ENCODE measurements around the gene EXOSC7. TPM values are rescaled to one million over a fixed set of nuclear protein-coding genes. Genes with fewer than 3 reads are reported as not detected.

EXOSC7 gene
- total and polyA plus RNA-seq, 10 of the 15 experiments (the other 5 are each of a cell fraction or from before 2014, with no cell fraction given) = 58.0 to 193 (median 82.9) TPM

DNA sequence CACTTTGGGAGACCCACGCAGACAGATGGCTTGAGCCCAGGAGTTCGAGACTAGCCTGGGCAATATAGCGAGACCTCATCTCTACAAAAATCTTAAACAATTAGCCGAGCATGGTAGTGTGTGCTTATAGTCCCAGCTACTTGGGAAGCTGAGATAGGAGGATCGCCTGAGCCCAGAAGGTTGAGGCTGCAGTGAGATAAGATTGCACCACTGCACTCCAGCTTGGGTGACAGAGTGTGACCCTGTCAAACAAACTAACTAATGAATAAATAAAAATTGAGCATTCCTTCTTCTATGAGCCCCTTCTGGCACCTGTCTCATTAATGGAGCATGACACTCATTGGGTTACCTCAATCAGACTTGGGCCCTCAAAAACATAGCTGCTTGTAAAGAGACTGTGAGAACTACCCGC lies 7.6 kb upstream of the EXOSC7 start:
- in situ Hi-C loops (cut with MboI) = no loop called here
- Histone ChIP-seq H3K36me3 (ENCODE audit: control insufficient read depth in 2 of 2, insufficient read depth in 2 of 2, low read length in 1 of 2) (no peaks in the 10 kb centered on the region), H3K4me3 (no peak overlapping the region), H2AFZ (ENCODE audit: control insufficient read depth, low read depth, low read length) (no peak overlapping the region), H3K9ac (ENCODE audit: control insufficient read depth, insufficient read depth, low read length) (no peak overlapping the region), H3K27me3 (replicated peaks in 1 of 2; ENCODE audit: control insufficient read depth in 2 of 2, insufficient read depth in 2 of 2, low read length in 1 of 2) (no peaks in the 10 kb centered on the region), H3K9me3 (replicated peaks; ENCODE audit: control insufficient read depth, insufficient read depth, low read length) (no peaks in the 10 kb centered on the region), H4K20me1 (ENCODE audit: control insufficient read depth, insufficient read depth) (no peaks in the 10 kb centered on the region), H3K27ac (ENCODE audit: control insufficient read depth, insufficient read depth) (no peak overlapping the region), H3K4me2 (ENCODE audit: control insufficient read depth, insufficient read depth) (no peak overlapping the region), H3K4me1 (ENCODE audit: control insufficient read depth, insufficient read depth, low read length) (peaks cover 16% of the 10 kb centered on the region), H3K79me2 (ENCODE audit: control insufficient read depth, insufficient read depth, low read length) (peaks cover 8% of the 10 kb centered on the region)
- DNase-seq (ENCODE audit: low read depth, low spot score) (no peak), FAIRE-seq (no peak), ATAC-seq (no peak)
- ChIA-PET SMC1A (ENCODE audit: uncharacterized antibody, unreplicated experiment) (interaction anchor here (1.1 to 2.6 kb wide), 2 partner anchors 7 to 14 kb away, joined by 4 to 13 read pairs; partner anchors contain the start of genes EXOSC7 and ZDHHC3), CTCF (no interaction called here), RAD21 (ENCODE audit: unreplicated experiment) (interaction anchor here (1.4 kb wide), 1 partner anchor 12 kb away, joined by 3 read pairs; no protein-coding TSS in a partner anchor), POLR2A (interaction anchor here (1.7 kb wide), 1 partner anchor 14 kb away, joined by 4 read pairs; no protein-coding TSS in a partner anchor)
- 99% methylated on average over 6 of the region's 6 CpGs for WGBS (ENCODE audit: insufficient coverage, insufficient replicate concordance, low lambda C conversion rate, missing lambda C conversion rate)
- no TSS peak for BruUV-seq (replicated peaks)
- TF ChIP-seq, protein P1, sequence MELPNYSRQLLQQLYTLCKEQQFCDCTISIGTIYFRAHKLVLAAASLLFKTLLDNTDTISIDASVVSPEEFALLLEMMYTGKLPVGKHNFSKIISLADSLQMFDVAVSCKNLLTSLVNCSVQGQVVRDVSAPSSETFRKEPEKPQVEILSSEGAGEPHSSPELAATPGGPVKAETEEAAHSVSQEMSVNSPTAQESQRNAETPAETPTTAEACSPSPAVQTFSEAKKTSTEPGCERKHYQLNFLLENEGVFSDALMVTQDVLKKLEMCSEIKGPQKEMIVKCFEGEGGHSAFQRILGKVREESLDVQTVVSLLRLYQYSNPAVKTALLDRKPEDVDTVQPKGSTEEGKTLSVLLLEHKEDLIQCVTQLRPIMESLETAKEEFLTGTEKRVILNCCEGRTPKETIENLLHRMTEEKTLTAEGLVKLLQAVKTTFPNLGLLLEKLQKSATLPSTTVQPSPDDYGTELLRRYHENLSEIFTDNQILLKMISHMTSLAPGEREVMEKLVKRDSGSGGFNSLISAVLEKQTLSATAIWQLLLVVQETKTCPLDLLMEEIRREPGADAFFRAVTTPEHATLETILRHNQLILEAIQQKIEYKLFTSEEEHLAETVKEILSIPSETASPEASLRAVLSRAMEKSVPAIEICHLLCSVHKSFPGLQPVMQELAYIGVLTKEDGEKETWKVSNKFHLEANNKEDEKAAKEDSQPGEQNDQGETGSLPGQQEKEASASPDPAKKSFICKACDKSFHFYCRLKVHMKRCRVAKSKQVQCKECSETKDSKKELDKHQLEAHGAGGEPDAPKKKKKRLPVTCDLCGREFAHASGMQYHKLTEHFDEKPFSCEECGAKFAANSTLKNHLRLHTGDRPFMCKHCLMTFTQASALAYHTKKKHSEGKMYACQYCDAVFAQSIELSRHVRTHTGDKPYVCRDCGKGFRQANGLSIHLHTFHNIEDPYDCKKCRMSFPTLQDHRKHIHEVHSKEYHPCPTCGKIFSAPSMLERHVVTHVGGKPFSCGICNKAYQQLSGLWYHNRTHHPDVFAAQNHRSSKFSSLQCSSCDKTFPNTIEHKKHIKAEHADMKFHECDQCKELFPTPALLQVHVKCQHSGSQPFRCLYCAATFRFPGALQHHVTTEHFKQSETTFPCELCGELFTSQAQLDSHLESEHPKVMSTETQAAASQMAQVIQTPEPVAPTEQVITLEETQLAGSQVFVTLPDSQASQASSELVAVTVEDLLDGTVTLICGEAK (IDR thresholded peaks at IDR 0.05; ENCODE audit: borderline replicate concordance) = no peak
- TF ChIP-seq CHD2 (IDR thresholded peaks at IDR 0.05; ENCODE audit: borderline replicate concordance, low read depth, low read length) (no peak), NR2F1 (conservative IDR thresholded peaks at IDR 0.05) (no peak), PAX8 (IDR thresholded peaks at IDR 0.05) (no peak), ATF7 (IDR thresholded peaks at IDR 0.05; ENCODE audit: low read depth) (no peak), BRCA1 (IDR thresholded peaks at IDR 0.05; ENCODE audit: low read depth, low read length) (no peak), CREB1 (IDR thresholded peaks at IDR 0.05; ENCODE audit: low read depth) (no peak), MXI1 (IDR thresholded peaks at IDR 0.05; ENCODE audit: low read depth, low read length) (no peak), POLR2AphosphoS5 (IDR thresholded peaks at IDR 0.05; ENCODE audit: low read length) (no peak), CEBPB (IDR thresholded peaks at IDR 0.05; ENCODE audit: borderline replicate concordance in 1 of 2, low read depth in 2 of 2, low read length in 2 of 2) (no peak), BHLHE40 (IDR thresholded peaks at IDR 0.05; ENCODE audit: borderline replicate concordance in 1 of 2, low read depth in 2 of 2, low read length in 1 of 2) (no peak), NR2C2 (IDR thresholded peaks at IDR 0.05; ENCODE audit: borderline replicate concordance, control insufficient read depth, insufficient read length, low read depth) (no peak)
- TF ChIP-seq, protein P2, sequence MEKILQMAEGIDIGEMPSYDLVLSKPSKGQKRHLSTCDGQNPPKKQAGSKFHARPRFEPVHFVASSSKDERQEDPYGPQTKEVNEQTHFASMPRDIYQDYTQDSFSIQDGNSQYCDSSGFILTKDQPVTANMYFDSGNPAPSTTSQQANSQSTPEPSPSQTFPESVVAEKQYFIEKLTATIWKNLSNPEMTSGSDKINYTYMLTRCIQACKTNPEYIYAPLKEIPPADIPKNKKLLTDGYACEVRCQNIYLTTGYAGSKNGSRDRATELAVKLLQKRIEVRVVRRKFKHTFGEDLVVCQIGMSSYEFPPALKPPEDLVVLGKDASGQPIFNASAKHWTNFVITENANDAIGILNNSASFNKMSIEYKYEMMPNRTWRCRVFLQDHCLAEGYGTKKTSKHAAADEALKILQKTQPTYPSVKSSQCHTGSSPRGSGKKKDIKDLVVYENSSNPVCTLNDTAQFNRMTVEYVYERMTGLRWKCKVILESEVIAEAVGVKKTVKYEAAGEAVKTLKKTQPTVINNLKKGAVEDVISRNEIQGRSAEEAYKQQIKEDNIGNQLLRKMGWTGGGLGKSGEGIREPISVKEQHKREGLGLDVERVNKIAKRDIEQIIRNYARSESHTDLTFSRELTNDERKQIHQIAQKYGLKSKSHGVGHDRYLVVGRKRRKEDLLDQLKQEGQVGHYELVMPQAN (conservative IDR thresholded peaks at IDR 0.05) = no peak
- intact Hi-C loops (cut with micrococcal nuclease; ENCODE audit: unreplicated experiment) = no loop called here

All from GM12878 (cell line).